ENCODE measurements around the gene LYPD5. TPM values are rescaled to one million over a fixed set of nuclear protein-coding genes. Genes with fewer than 3 reads are reported as not detected.
A peak's percentile ranks its signal among the peaks of the same experiment; 100 is the strongest.

The LYPD5 gene
- total RNA-seq, 6 experiments from 2014 or later: 0.80 to 0.87 TPM; not detected in 4

GRCh38 chr19:43784241-43784980, 17.8 kb downstream of the LYPD5 start:
- H3K4me1 ChIP-seq: no peaks in the 10 kb centered on the region
- ATAC-seq (peak in 1 of 4 donors; percentile 36), DNase-seq (no peak)
- no peaks in the 10 kb centered on the region for H3K9me3 ChIP-seq
- no peaks in the 10 kb centered on the region for H3K36me3 ChIP-seq
- H3K4me3 ChIP-seq: no peak overlapping the region
- no peak for TF ChIP-seq CTCF (IDR thresholded peaks at IDR 0.05)
- no peak for TF ChIP-seq POLR2A (IDR thresholded peaks at IDR 0.05)
- intact Hi-C loops (cut with DNase I): loop anchor here in 1 of 2 donors (5.0 kb wide), 1 partner anchor 37 kb away; no protein-coding TSS in a partner anchor
- no peaks in the 10 kb centered on the region for H3K27me3 ChIP-seq
- 48% methylated on average over 4 of the region's 4 CpGs for WGBS (ENCODE audit: insufficient coverage, low coverage, low lambda C conversion rate, missing lambda C conversion rate)
- H3K27ac ChIP-seq: no peak overlapping the region

GRCh38 chr19:43783636-43784035, 18.6 kb downstream of the LYPD5 start:
- no peak for TF ChIP-seq CTCF (IDR thresholded peaks at IDR 0.05)
- no peak for TF ChIP-seq POLR2A (IDR thresholded peaks at IDR 0.05)
- intact Hi-C loops (cut with DNase I): loop anchor here in 1 of 2 donors (5.0 kb wide), 1 partner anchor 36 kb away; no protein-coding TSS in a partner anchor
- no peak overlapping the region for H3K4me3 ChIP-seq
- no peak for DNase-seq
- no peaks in the 10 kb centered on the region for H3K36me3 ChIP-seq
- no peak overlapping the region for H3K27ac ChIP-seq
- 74% methylated on average over 8 of the region's 8 CpGs for WGBS (ENCODE audit: insufficient coverage, low coverage, low lambda C conversion rate, missing lambda C conversion rate)
- ATAC-seq: no peak
- H3K27me3 ChIP-seq: no peaks in the 10 kb centered on the region
- no peaks in the 10 kb centered on the region for H3K4me1 ChIP-seq
- no peaks in the 10 kb centered on the region for H3K9me3 ChIP-seq

GRCh38 chr19:43782689-43783231, 19.5 kb downstream of the LYPD5 start:
- Histone ChIP-seq H3K27me3 (no peaks in the 10 kb centered on the region), H3K9me3 (no peaks in the 10 kb centered on the region), H3K36me3 (no peaks in the 10 kb centered on the region), H3K4me1 (no peaks in the 10 kb centered on the region), H3K27ac (no peak overlapping the region), H3K4me3 (no peak overlapping the region)
- DNase-seq: no peak
- intact Hi-C loops (cut with DNase I): loop anchor here in 1 of 2 donors (5.0 kb wide), 1 partner anchor 35 kb away; no protein-coding TSS in a partner anchor
- no CpG with 5 or more reads among the region's 24 CpGs for WGBS (ENCODE audit: insufficient coverage, low coverage, low lambda C conversion rate, missing lambda C conversion rate)
- no peak for TF ChIP-seq CTCF (IDR thresholded peaks at IDR 0.05)
- no peak for TF ChIP-seq POLR2A (IDR thresholded peaks at IDR 0.05)
- no peak for ATAC-seq

- DNase-seq (no peak), ATAC-seq (no peak)
- no peaks in the 10 kb centered on the region for H3K4me1 ChIP-seq
- intact Hi-C loops (cut with DNase I): loop anchor here in 1 of 2 donors (5.0 kb wide), 1 partner anchor 35 kb away; no protein-coding TSS in a partner anchor
- no peaks in the 10 kb centered on the region for H3K36me3 ChIP-seq
- H3K9me3 ChIP-seq: no peaks in the 10 kb centered on the region
- no peak overlapping the region for H3K27ac ChIP-seq
- WGBS (ENCODE audit: insufficient coverage, low coverage, low lambda C conversion rate, missing lambda C conversion rate): 24% methylated on average over 4 of the region's 8 CpGs
- no peaks in the 10 kb centered on the region for H3K27me3 ChIP-seq
- H3K4me3 ChIP-seq: no peak overlapping the region
- TF ChIP-seq POLR2A (IDR thresholded peaks at IDR 0.05) (no peak), CTCF (IDR thresholded peaks at IDR 0.05) (no peak)
Observed at GRCh38 chr19:43782311-43782660, 20.0 kb downstream of the LYPD5 start.

All from right lobe of liver (tissue), 6 donors.